Heart left ventricle (tissue), 13 donors: Measurements from ENCODE around the gene LPIN2.

ENCODE experiments used
- POLR2A ChIP-seq, 2 donors: fragments of 450-650 bp; IDR thresholded peaks; one replicate each; pipeline ENCODE4 v1.6.1; 2017; ENCODE audit warnings: antibody characterized with exemption in 2 of 2, mild to moderate bottlenecking in 2 of 2, moderate library complexity in 2 of 2
- TF ChIP-seq, protein P1 (sequence below), 12 donors: fragments of 200-600 bp; sonication (generic) in 4 of 12; IDR thresholded peaks; one replicate each; pipeline versions ENCODE4 v1.5.0 to v1.8.0; 2018 to 2022; ENCODE audit warnings: antibody characterized with exemption in 12 of 12, mild to moderate bottlenecking in 5 of 12
- donor health status: ischemic (EF 13 %, LVEDD 7.1; RV severe dilation, severe dysfunction).
- donor health status: DM: no; HTN: yes; CAD: no.
- donor health status: DM: no; HTN: no; CAD: no.
- donor health status: ischemic (EF 25% LVEDD 6.9; RV normal size, moderate dysfunction).
- donor health status: ischemic (EF 25% LVEDD 5.7; RV mildly dilated, moderate dysfunction).
- donor health status: ischemic (EF 35%, LVEDD 5.7; RV mildly dilated, moderate dysfunction).
- donor health status: nonischemic (EF 11% LVEDD 7.7; RV severe dilation, severe dysfunction).
- donor health status: DM: yes; HTN: yes; CAD: no.
- donor health status: PGD.
- donor health status: ischemic (EF 29% LVEDD 5.4; RV normal size, mild dysfunction).
- donor health status: nonischemic (EF 23%, LVEDD 6.1; RV moderate dilation, normal function).

DNA sequence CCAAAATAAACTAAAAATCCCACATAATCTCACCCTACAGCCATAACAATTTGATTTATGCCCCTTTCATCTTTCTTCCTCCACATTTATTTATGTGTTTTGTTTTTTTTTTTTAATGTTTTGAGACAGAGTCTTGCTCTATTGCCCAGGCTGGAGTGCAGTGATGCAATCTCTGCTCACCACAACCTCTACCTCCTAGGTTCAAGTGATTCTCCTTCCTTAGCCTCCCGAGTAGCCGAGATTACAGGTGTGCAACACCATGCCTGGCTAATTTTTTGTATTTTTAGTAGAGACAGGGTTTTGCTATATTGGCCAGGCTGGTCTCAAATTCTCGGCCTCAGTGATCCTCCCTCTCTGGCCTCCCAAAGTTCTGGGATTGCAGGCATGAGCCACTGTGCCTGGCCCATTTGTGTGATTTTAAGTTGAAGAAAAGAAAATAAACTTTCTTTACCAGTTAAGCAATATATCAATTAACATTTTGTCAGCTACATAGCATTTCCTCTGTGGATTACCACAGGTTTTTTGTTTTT, 35.9 kb upstream of the LPIN2 start:
- TF ChIP-seq, protein P1, sequence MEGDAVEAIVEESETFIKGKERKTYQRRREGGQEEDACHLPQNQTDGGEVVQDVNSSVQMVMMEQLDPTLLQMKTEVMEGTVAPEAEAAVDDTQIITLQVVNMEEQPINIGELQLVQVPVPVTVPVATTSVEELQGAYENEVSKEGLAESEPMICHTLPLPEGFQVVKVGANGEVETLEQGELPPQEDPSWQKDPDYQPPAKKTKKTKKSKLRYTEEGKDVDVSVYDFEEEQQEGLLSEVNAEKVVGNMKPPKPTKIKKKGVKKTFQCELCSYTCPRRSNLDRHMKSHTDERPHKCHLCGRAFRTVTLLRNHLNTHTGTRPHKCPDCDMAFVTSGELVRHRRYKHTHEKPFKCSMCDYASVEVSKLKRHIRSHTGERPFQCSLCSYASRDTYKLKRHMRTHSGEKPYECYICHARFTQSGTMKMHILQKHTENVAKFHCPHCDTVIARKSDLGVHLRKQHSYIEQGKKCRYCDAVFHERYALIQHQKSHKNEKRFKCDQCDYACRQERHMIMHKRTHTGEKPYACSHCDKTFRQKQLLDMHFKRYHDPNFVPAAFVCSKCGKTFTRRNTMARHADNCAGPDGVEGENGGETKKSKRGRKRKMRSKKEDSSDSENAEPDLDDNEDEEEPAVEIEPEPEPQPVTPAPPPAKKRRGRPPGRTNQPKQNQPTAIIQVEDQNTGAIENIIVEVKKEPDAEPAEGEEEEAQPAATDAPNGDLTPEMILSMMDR (IDR thresholded peaks at IDR 0.05): no peak
- TF ChIP-seq POLR2A (IDR thresholded peaks at IDR 0.05): no peak
